Stomach (tissue), 9 donors: Measurements from ENCODE around the gene RNF208. TPM values are rescaled to one million over a fixed set of nuclear protein-coding genes. Genes with fewer than 3 reads are reported as not detected.
A peak's percentile ranks its signal among the peaks of the same experiment; 100 is the strongest.

ENCODE experiments used
- DNase-seq, 2 donors: peaks; one replicate each; pipeline versions ENCODE4 v3.0.0 to v3.0.0-alpha.2; 2013 to 2019
- H3K27ac ChIP-seq, 5 donors: fragments of 200-600 bp in 4 of 5; sonication (generic) in 4 of 5; one replicate each; pipeline ENCODE4 v1.5.1; 2013 to 2019; ENCODE audit warnings: mild to moderate bottlenecking in 1 of 5, moderate library complexity in 1 of 5
- H3K27me3 ChIP-seq, 3 donors: fragments of 200-600 bp; sonication (generic); one replicate each; pipeline ENCODE4 v1.5.1; 2017 to 2019; ENCODE audit warnings: mixed run types in 1 of 3
- H3K36me3 ChIP-seq, 4 donors: fragments of 200-600 bp; sonication (generic); 1 replicate in 3 of 4; 2 replicates in 1 of 4; pipeline ENCODE4 v1.5.1; 2016 to 2019
- H3K4me1 ChIP-seq, 4 donors: fragments of 200-600 bp; sonication (generic); one replicate each; pipeline ENCODE4 v1.5.1; 2016 to 2019
- H3K4me3 ChIP-seq, 4 donors: fragments of 200-600 bp; sonication (generic) in 3 of 4; one replicate each; pipeline ENCODE4 v1.5.1; 2016 to 2019; ENCODE audit warnings: mild to moderate bottlenecking in 1 of 4
- H3K9me3 ChIP-seq, 4 donors: fragments of 200-600 bp; sonication (generic); one replicate each; pipeline ENCODE4 v1.5.1; 2016 to 2019
- CTCF ChIP-seq, 7 experiments: fragments of 450-650 bp in 4 of 7; fragments of 200-600 bp in 3 of 7; sonication (generic) in 3 of 7; IDR thresholded peaks; one replicate each; pipeline ENCODE4 v1.5.1; 2016 to 2019; ENCODE audit warnings: antibody characterized with exemption in 7 of 7, control low read depth in 2 of 7, mild to moderate bottlenecking in 1 of 7
- EP300 ChIP-seq: sonication (generic); formaldehyde crosslinking; IDR thresholded peaks from one replicate; pipeline ENCODE4 v1.6.1; 2017; ENCODE audit warnings: antibody characterized with exemption
- POLR2A ChIP-seq, 4 donors: fragments of 450-650 bp; IDR thresholded peaks; one replicate each; pipeline ENCODE4 v1.6.1; 2016; ENCODE audit warnings: antibody characterized with exemption in 4 of 4, control low read depth in 2 of 4, mild to moderate bottlenecking in 1 of 4, moderate library complexity in 1 of 4
- POLR2AphosphoS5 ChIP-seq, 3 donors: sonication (generic); formaldehyde crosslinking; IDR thresholded peaks; one replicate each; pipeline ENCODE4 v1.6.1; 2016; ENCODE audit warnings: antibody characterized with exemption in 3 of 3
- WGBS, 5 donors: extraction: QIAGEN DNeasy Blood & Tissue Kit in 3 of 5; methylation state at CpG; one replicate each; pipeline versions ENCODE4 v1.1.5 to v1.1.7; 2013 to 2018; 5-methylcytosine and 5-hydroxymethylcytosine counted together
- intact Hi-C: fragments of 100-400 bp; cut with DNase I; formaldehyde crosslinking; loops from one replicate; pipeline ENCODE4 v1.15.1; 2023; ENCODE audit warnings: low total_unique reads
- polyA plus RNA-seq, 3 donors: library from polyadenylated mRNA; stranded (reverse); fragments of 200-250 nt; gene quantifications; one replicate each; pipeline ENCODE4 v1.2.3, GENCODE V29; 2013
- total RNA-seq, 5 donors: library from RNA; depleted of rRNA; stranded (reverse); fragments of >200 nt; gene quantifications; one replicate each; pipeline versions ENCODE4 v1.1.0 to v1.2.3, GENCODE V29; 2014 to 2016
- donor health status: healthy with polysubstance abuse.
- donor health status: Bipolar disorder and iron deficiency.
- donor health status: healthy.

Gene RNF208
- total and polyA plus RNA-seq, 8 donors: 0.45 to 18.7 (median 11.8) TPM; not detected in 1

GRCh38 chr9:137194909-137195308 lies 27.1 kb downstream of the RNF208 start:
- DNase-seq: peak; percentile 84 to 92
- TF ChIP-seq POLR2AphosphoS5 (IDR thresholded peaks at IDR 0.05) (peak in 2 of 3 donors; percentile 42 to 74), CTCF (IDR thresholded peaks at IDR 0.05) (no peak)
- intact Hi-C loops: no loop called here
- Histone ChIP-seq H3K4me1 (peaks cover 56 to 99% (median 93%) of the 10 kb centered on the region in 4 donors), H3K27ac (peak overlapping the region; percentile 78 to 97 (median 86)), H3K9me3 (no peaks in the 10 kb centered on the region), H3K36me3 (peaks cover 13 to 28% (median 27%) of the 10 kb centered on the region in 4 donors), H3K4me3 (peak overlapping the region; percentile 18 to 78 (median 47)), H3K27me3 (no peaks in the 10 kb centered on the region)
- WGBS, 5 donors: 21 to 62% (median 38%) methylated on average over 8 to 10 of the region's 10 CpGs

DNA sequence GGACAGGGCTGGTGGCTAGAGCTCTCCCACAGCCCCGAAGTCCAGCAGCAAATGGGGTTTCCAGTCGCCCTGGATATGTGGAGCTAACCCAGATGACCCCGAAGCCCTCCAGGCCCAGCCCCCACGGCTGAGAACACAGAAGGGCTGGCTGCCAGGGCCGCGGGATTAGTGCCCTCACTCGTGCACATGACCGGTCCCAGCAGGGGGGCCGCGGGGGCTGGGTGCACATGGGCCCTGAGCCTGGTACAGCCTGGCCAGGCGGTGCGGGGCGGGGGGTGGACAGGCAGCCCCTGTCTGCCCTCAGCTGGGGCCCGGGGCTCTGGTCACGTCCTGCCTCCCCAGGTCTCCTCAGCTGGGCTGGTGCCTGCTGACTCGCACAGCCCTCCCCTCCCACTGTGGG lies 27.7 kb downstream of the RNF208 start:
- H3K9me3 ChIP-seq: no peaks in the 10 kb centered on the region
- peak overlapping the region; percentile 78 to 97 (median 86) for H3K27ac ChIP-seq
- intact Hi-C loops: no loop called here
- H3K4me1 ChIP-seq: peaks cover 56 to 99% (median 93%) of the 10 kb centered on the region in 4 donors
- H3K36me3 ChIP-seq: peaks cover 15 to 31% (median 29%) of the 10 kb centered on the region in 4 donors
- DNase-seq: peak; percentile 56 to 93
- WGBS, 5 donors: 23 to 37% (median 33%) methylated on average over 3 to 16 of the region's 16 CpGs
- TF ChIP-seq POLR2AphosphoS5 (IDR thresholded peaks at IDR 0.05): no peak
- no peaks in the 10 kb centered on the region for H3K27me3 ChIP-seq
- peak overlapping the region in 3 of 4 donors; percentile 6 to 78 (median 67) for H3K4me3 ChIP-seq

DNA sequence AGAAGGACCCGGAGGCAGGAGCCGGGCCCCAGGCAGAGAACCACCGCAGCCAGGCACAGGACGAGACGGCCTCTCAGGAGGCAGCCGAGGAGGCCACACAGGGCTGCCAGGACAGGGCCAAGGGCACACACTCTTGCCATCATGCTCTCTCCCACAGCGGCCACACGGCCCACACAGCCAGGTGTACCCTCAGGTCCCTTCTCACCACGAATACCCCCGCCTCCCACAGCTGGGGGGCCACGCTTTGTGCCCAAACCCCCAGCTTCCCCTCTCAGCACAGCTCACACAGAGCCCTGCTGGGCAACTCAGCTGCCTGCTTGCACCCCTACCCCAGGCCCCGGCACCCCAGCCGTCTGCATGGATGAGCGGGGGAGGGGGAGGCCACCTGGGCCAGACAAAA lies 28.3 kb downstream of the RNF208 start:
- WGBS, 5 donors: 44 to 74% (median 65%) methylated on average over 12 to 14 of the region's 14 CpGs
- no peak for DNase-seq
- Histone ChIP-seq H3K27ac (peak overlapping the region; percentile 78 to 97 (median 86)), H3K4me1 (peaks cover 53 to 97% (median 93%) of the 10 kb centered on the region in 4 donors), H3K27me3 (no peaks in the 10 kb centered on the region), H3K4me3 (peak overlapping the region in 2 of 4 donors; percentile 6 to 67), H3K36me3 (peaks cover 15 to 31% (median 29%) of the 10 kb centered on the region in 4 donors), H3K9me3 (no peaks in the 10 kb centered on the region)
- intact Hi-C loops: no loop called here
- TF ChIP-seq POLR2A (IDR thresholded peaks at IDR 0.05) (no peak), POLR2AphosphoS5 (IDR thresholded peaks at IDR 0.05) (no peak), CTCF (IDR thresholded peaks at IDR 0.05) (no peak), EP300 (no peak)

DNA sequence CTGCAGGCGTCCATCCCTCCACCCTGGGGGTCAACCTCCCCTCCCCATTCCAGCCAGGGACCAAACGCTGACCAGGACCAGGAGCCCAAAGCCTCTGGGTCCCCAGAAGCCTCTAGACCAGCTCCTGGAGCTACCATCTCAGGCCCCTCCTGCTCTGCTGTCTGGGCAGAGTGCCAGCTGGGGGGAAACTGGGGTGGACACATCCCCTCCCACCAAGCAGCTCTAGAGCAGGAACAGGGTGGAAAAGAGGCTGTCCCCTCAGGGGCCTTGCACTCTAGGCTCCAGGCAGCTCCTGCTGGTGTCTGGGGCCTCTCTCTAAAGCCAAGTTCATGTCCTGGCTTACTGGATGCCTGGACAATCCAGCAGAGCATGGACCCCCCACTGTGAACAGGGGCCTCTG lies 29.2 kb downstream of the RNF208 start:
- 79 to 100% (median 89%) methylated on average over 2 of the region's 2 CpGs; no CpG with 5 or more reads in 1 of the 5 donors for WGBS, 5 donors
- peaks cover 47 to 90% (median 86%) of the 10 kb centered on the region in 4 donors for H3K4me1 ChIP-seq
- DNase-seq: no peak

More for the DNA sequence above, 29.2 kb downstream of the RNF208 start:
- Histone ChIP-seq H3K36me3 (peaks cover 15 to 31% (median 29%) of the 10 kb centered on the region in 4 donors), H3K9me3 (no peaks in the 10 kb centered on the region), H3K27ac (peak overlapping the region in 3 of 5 donors; percentile 78 to 97 (median 86)), H3K27me3 (no peaks in the 10 kb centered on the region), H3K4me3 (no peak overlapping the region)
- intact Hi-C loops: no loop called here
- no peak for TF ChIP-seq CTCF (IDR thresholded peaks at IDR 0.05)
- no peak for TF ChIP-seq POLR2AphosphoS5 (IDR thresholded peaks at IDR 0.05)
- TF ChIP-seq POLR2A (IDR thresholded peaks at IDR 0.05): no peak
- TF ChIP-seq EP300: no peak
